Activated T-cell treated with anti-CD3 and anti-CD28 coated beads, Interleukin-2, amount 50 U/mL, for 24 hours (primary cell): ENCODE results near the gene OMP.
"Not testable (repeated sequence)": the region's sequence is repeated elsewhere in the genome, so short reads cannot be mapped to it uniquely, and the experiment has no call there.

Source experiments
- DNase-seq: peaks from one replicate; pipeline ENCODE4 v3.0.0-alpha.2; 2020
- H3K27ac Mint-ChIP-seq: 2 replicates; pipeline ENCODE4 v1.8.0; 2020; ENCODE audit warnings: mild to moderate bottlenecking, mixed read lengths
- H3K27me3 Mint-ChIP-seq: 2 replicates; pipeline ENCODE4 v1.8.0; 2020; ENCODE audit warnings: mixed read lengths
- H3K36me3 Mint-ChIP-seq: 2 replicates; pipeline ENCODE4 v1.8.0; 2020; ENCODE audit warnings: low read depth, mixed read lengths
- H3K4me1 Mint-ChIP-seq: 2 replicates; pipeline ENCODE4 v1.8.0; 2020; ENCODE audit warnings: low read depth, mixed read lengths
- H3K4me3 Mint-ChIP-seq: 2 replicates; pipeline ENCODE4 v1.8.0; 2020; ENCODE audit warnings: mild to moderate bottlenecking, moderate library complexity, mixed read lengths
- H3K9me3 Mint-ChIP-seq: 2 replicates; pipeline ENCODE4 v1.8.0; 2020; ENCODE audit warnings: mixed read lengths

OMP gene

GRCh38 chr11:77102246-77103210, at the start of gene OMP:
Gene OMP, plus strand, starts transcription at chr11:77102840. Its CDS starts 0 bp downstream, at chr11:77102840.
- Mint-ChIP-seq H3K9me3 (no peaks in the 10 kb centered on the region), H3K4me3 (no peak within 1 kb of the TSS), H3K36me3 (no peaks in the 10 kb centered on the region), H3K27me3 (no peaks in the 10 kb centered on the region), H3K4me1 (no peaks in the 10 kb centered on the region), H3K27ac (no peak within 1 kb of the TSS)
- no peak for DNase-seq

DNA sequence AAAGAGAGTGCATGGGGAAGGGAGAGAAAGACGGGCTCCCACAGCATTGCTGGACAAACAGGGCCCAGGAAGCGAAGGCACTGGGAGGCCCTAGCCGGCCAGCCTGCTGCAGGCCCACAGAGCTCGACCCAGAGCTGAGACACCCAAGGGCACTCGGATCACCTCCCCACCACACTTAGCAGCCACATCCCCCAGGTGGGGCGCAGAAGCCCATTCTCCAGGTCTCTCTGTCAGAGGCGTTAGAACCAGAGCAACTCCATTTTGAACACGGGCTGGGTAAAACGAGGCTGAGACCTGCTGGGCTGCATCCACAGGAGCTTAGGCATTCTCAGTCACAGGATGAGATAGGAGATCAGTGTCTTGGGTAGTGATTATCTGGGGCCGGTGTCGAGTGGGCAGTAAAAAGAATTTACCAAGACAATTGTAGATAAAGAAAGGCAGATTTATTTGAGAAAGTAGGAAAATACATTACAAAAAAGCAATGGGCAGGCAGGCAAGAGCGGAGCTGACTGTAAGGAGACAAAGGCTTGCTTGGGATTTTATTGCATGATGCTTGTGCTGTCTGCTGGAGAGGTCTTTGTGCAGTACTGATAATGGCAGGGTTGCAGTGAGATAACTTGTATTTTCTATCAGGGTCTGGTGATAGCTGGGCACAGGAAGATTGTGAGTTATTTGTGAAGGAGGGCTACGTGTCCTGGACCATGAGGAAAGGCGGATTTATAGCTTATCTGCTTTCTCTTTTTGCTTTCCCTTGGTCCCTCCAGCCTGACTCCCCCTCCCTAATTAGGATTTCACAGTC, 49.2 kb upstream of the OMP start:
- no peak overlapping the region for H3K4me3 Mint-ChIP-seq
- no peaks in the 10 kb centered on the region for H3K36me3 Mint-ChIP-seq
- no peaks in the 10 kb centered on the region for H3K4me1 Mint-ChIP-seq
- no peak overlapping the region for H3K27ac Mint-ChIP-seq
- no peaks in the 10 kb centered on the region for H3K27me3 Mint-ChIP-seq
- no peaks in the 10 kb centered on the region for H3K9me3 Mint-ChIP-seq
- DNase-seq, result no peak

DNA sequence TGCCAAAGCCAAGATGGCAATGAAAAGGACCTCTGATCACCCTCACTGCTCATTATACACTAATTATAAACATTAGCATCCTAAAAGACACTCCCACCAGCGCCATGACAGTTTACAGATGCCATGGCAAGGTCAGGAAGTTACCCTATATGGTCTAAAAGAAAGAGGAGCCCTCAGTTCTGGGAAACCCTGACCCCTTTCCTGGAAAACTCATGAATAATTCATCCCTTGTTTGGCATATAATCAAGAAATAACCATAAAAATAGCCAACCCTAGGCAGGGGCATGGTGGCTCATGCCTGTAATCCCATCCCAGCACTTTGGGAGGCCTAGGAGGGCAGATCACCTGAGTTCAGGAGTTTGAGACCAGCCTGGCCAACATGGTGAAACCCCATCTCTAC, 48.6 kb upstream of the OMP start:
- Mint-ChIP-seq H3K9me3 (no peaks in the 10 kb centered on the region), H3K27ac (no peak overlapping the region), H3K4me1 (no peaks in the 10 kb centered on the region), H3K27me3 (no peaks in the 10 kb centered on the region), H3K36me3 (no peaks in the 10 kb centered on the region), H3K4me3 (no peak overlapping the region)
- no peak for DNase-seq

- Mint-ChIP-seq H3K4me1 (no peaks in the 10 kb centered on the region), H3K9me3 (no peaks in the 10 kb centered on the region), H3K27me3 (no peaks in the 10 kb centered on the region), H3K4me3 (no peak overlapping the region), H3K27ac (no peak overlapping the region), H3K36me3 (no peaks in the 10 kb centered on the region)
- no peak for DNase-seq
Observed at GRCh38 chr11:77055101-77055561, 47.5 kb upstream of the OMP start.

DNA sequence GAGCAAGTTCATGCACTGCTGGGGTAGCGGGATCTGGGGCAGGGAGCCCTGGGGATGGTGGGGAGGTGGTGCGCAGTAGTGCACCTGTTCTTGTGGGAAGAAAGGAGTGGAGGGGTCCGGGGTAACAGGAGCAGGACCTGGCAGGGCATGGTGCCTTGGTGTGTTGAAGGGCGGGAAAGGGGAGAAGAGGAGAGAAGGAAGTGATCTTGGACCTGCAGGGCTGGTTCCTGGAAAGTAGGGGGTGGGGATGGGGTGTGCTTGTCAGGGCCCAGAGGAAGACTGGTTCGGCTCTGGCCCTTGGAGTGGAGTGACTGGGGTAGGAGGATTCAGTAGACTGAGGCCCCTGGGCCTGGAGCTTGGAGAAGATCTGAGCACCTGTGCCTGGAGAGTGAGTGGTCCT, 46.7 kb upstream of the OMP start:
- Mint-ChIP-seq H3K4me3 (no peak overlapping the region), H3K4me1 (no peaks in the 10 kb centered on the region), H3K36me3 (no peaks in the 10 kb centered on the region), H3K27ac (no peak overlapping the region), H3K27me3 (no peaks in the 10 kb centered on the region), H3K9me3 (no peaks in the 10 kb centered on the region)
- DNase-seq, result no peak

DNA sequence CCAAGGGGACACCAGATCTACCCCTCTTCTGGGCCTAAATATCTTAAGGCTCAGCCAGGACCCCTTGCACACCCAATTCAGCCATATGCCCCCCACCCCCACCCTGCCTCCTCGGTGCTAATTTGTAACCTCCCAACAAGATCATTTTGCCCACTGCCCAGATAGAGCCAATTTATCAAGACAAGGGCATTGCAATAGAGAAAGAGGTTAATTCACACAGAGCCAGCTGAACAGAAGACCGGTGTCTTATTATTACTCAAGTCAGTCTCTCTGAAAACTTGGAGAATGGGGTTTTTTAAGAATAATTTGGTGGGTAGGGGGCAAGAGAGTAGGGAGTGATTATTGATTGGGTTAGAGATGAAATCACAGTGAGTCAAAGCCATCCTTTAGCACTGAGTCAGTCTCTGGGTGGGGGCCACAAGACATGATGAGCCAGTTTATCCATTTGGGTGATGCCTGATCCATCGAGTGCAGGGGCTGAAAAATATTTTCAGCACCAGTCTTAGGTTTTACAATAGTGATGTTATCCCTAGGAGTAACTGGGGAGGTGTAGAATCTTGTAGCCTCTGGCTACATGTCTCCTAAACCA, 45.7 kb upstream of the OMP start:
- peaks cover 2% of the 10 kb centered on the region for H3K9me3 Mint-ChIP-seq
- no peak overlapping the region for H3K4me3 Mint-ChIP-seq
- no peak for DNase-seq
- no peaks in the 10 kb centered on the region for H3K4me1 Mint-ChIP-seq
- H3K27ac Mint-ChIP-seq, result no peak overlapping the region
- no peaks in the 10 kb centered on the region for H3K36me3 Mint-ChIP-seq
- no peaks in the 10 kb centered on the region for H3K27me3 Mint-ChIP-seq

DNA sequence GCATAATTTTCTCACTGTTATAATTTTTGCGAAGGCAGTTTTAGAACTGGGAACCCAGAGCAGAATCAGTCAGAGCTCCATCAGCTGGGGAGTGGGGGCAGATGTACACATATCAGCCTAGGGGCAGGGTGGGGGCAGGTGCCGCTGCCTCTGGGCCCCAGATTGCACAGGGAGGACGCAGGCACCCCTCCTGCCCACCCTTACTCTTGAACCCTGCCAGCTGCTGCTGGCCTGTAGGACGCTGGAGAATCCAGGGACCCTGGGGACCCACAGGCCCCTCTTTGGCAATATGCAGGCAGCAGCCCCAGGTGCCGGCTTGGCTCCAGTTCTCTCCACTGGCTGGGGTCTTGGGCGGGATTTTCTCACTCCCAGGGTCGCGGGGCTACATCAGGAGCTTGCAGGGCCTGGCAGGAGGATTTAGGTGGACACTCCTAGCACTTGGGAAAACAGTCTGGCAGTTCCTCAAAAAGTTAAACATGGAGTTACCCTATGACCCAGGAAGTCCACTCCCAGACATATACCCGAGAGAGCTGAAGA, 44.6 kb upstream of the OMP start:
- no peak for DNase-seq
- H3K4me1 Mint-ChIP-seq, result no peaks in the 10 kb centered on the region
- no peaks in the 10 kb centered on the region for H3K36me3 Mint-ChIP-seq
- H3K27ac Mint-ChIP-seq, result no peak overlapping the region
- H3K9me3 Mint-ChIP-seq, result peaks cover 2% of the 10 kb centered on the region
- H3K27me3 Mint-ChIP-seq, result no peaks in the 10 kb centered on the region
- H3K4me3 Mint-ChIP-seq, result no peak overlapping the region

DNA sequence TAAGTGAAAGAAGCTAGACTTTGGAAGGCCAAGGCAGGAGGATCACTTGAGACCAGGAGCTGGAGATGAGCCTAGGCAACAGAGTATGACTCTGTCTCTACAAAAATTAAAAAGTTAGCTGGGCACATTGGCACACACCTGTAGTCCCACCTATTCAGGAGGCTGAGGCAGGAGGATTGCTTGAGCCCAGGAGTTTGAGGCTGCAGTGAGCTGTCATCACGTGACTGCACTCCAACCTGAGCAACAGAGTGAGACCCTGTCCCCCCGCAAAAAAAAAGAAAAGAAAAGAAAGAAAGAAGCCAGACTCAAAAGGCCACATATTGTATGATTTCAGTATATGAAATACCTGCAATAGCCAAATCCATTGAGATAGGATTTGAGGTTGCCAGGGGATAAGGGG, 43.7 kb upstream of the OMP start:
- no peaks in the 10 kb centered on the region for H3K27me3 Mint-ChIP-seq
- H3K36me3 Mint-ChIP-seq, result no peaks in the 10 kb centered on the region
- no peak overlapping the region for H3K4me3 Mint-ChIP-seq
- H3K4me1 Mint-ChIP-seq, result no peaks in the 10 kb centered on the region
- no peak for DNase-seq
- peaks cover 2% of the 10 kb centered on the region for H3K9me3 Mint-ChIP-seq
- no peak overlapping the region for H3K27ac Mint-ChIP-seq

DNA sequence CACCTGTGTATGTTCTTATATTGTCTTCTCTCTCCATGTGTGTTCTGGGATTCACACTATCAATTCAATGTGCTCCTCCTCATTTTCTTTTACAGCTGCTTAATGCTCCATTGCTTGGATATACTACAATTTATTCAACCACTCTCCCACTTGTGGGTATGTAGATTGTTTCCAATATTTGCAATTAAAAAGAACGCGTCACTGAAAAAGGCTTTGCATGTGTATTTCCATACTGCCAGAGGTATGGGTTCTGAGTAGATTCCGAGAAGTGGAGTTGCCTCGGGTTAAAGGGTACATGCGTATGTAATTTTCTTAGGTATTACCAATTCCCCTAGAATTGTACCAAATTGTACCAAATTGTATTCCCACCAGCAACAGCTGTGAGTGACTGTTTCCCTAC, 42.8 kb upstream of the OMP start:
- no peak for DNase-seq

DNA sequence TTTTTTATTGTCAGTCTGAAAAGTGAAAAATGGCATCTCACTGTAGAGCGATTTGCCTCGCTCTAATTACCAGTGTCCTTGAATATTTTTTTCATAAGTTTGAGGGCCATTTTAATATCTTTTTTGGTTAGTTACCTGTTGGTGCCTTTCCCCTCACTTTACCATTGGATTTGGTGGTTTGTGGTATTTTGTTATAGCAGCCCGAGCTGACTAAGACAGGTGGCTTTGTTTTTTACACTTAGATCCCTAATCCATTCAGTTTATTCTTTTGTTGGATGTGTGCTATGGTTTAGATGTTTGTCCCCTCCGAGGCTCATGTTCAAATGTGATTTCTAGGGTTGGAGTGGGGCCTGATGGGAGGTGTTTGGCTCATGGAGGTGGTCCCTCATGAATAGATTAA, 42.4 kb upstream of the OMP start:
- Mint-ChIP-seq H3K9me3 (peaks cover 2% of the 10 kb centered on the region), H3K27ac (no peak overlapping the region), H3K4me1 (no peaks in the 10 kb centered on the region), H3K36me3 (no peaks in the 10 kb centered on the region), H3K4me3 (no peak overlapping the region), H3K27me3 (no peaks in the 10 kb centered on the region)
- DNase-seq, result no peak

More for the DNA sequence above, 42.8 kb upstream of the OMP start:
- H3K4me1 Mint-ChIP-seq, result no peaks in the 10 kb centered on the region
- no peaks in the 10 kb centered on the region for H3K36me3 Mint-ChIP-seq
- H3K27me3 Mint-ChIP-seq, result no peaks in the 10 kb centered on the region
- H3K4me3 Mint-ChIP-seq, result no peak overlapping the region
- peaks cover 2% of the 10 kb centered on the region for H3K9me3 Mint-ChIP-seq
- H3K27ac Mint-ChIP-seq, result no peak overlapping the region

GRCh38 chr11:77061258-77061657, 41.4 kb upstream of the OMP start:
- not testable (repeated sequence) for H3K4me1 Mint-ChIP-seq, H3K27me3 Mint-ChIP-seq, H3K9me3 Mint-ChIP-seq, H3K4me3 Mint-ChIP-seq, H3K27ac Mint-ChIP-seq, DNase-seq, H3K36me3 Mint-ChIP-seq

- DNase-seq, result no peak
- Mint-ChIP-seq H3K4me3 (no peak overlapping the region), H3K27me3 (no peaks in the 10 kb centered on the region), H3K27ac (no peak overlapping the region), H3K9me3 (peaks cover 2% of the 10 kb centered on the region), H3K4me1 (peaks cover 12% of the 10 kb centered on the region), H3K36me3 (no peaks in the 10 kb centered on the region)
Observed at GRCh38 chr11:77062924-77063323, 39.7 kb upstream of the OMP start.

DNA sequence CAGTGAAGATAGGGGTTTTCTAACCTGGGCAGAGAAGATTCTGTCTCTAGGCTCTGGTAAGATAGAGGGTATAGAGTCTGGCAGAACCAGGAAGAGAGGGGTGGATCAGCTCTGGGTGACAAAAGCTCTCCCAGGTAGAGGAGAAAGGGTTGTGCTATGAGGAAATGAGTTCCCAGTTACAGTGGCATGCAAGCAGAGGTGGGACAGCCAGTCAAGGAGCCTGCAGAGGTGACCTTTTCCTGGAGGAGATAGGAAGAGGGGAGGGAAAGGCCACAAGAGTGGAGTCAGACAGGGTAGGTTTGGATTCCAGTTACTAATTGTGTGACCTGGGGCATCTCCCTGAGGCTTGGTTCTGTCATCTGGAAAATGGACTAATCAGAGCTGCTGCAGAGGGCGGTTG, 39.2 kb upstream of the OMP start:
- no peak overlapping the region for H3K4me3 Mint-ChIP-seq

DNA sequence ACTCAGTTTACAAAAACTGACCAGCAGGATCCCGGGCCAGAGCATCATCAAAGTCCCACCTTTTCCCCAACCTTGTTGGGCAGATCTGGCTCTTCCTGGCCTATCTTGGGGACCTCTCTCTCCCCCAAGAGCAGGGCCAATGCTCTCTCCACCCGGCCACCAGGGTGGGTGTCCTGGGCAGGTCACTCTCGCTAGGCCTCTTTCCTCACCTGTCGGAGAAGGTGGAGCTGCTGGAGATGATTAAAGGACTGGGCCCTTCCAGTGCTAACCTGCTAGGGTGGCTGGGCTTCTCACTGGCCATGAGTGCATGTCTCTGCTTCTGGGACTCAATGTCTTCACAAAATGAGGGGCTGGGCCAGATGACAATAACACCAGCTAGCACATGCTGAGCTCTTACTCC, 38.8 kb upstream of the OMP start:
- H3K27me3 Mint-ChIP-seq, result no peaks in the 10 kb centered on the region
- H3K4me1 Mint-ChIP-seq, result peaks cover 12% of the 10 kb centered on the region
- H3K9me3 Mint-ChIP-seq, result peaks cover 2% of the 10 kb centered on the region
- no peaks in the 10 kb centered on the region for H3K36me3 Mint-ChIP-seq
- no peak for DNase-seq
- H3K27ac Mint-ChIP-seq, result no peak overlapping the region
- H3K4me3 Mint-ChIP-seq, result no peak overlapping the region

More for the DNA sequence above, 39.2 kb upstream of the OMP start:
- DNase-seq, result no peak
- H3K27ac Mint-ChIP-seq, result no peak overlapping the region
- H3K4me1 Mint-ChIP-seq, result peaks cover 12% of the 10 kb centered on the region
- H3K27me3 Mint-ChIP-seq, result no peaks in the 10 kb centered on the region
- H3K36me3 Mint-ChIP-seq, result no peaks in the 10 kb centered on the region
- peaks cover 2% of the 10 kb centered on the region for H3K9me3 Mint-ChIP-seq
